Kidney epithelial cell (primary cell): ENCODE results near the gene ADGRV1. TPM values are rescaled to one million over a fixed set of nuclear protein-coding genes. Genes with fewer than 3 reads are reported as not detected.

Experiments used
- DNase-seq: peaks from one replicate; pipeline ENCODE4 v3.0.0-alpha.2; 2010; ENCODE audit warnings: low read depth
- H3K27me3 ChIP-seq: 2 replicates; pipeline ENCODE4 v1.6.0; 2011; ENCODE audit warnings: low read length; ENCODE audit not compliant: control insufficient read depth, insufficient read depth
- H3K36me3 ChIP-seq: 2 replicates; pipeline ENCODE4 v1.5.1; 2011; ENCODE audit warnings: low read length; ENCODE audit not compliant: control insufficient read depth, insufficient read depth
- H3K4me3 ChIP-seq: 2 replicates; pipeline ENCODE4 v1.5.1; 2011; ENCODE audit warnings: low read depth, mild to moderate bottlenecking, control low read depth, low read length
- total RNA-seq: library from RNA; depleted of rRNA; stranded (reverse); fragments of >200 nt; gene quantifications from 2 replicates; pipeline ENCODE4 v1.2.3, GENCODE V29; 2015
- TF ChIP-seq, protein P1 (sequence below): IDR thresholded peaks from 2 replicates; pipeline ENCODE4 v1.5.1; 2011; ENCODE audit warnings: mild to moderate bottlenecking, moderate library complexity, low read length, control low read depth, inconsistent platforms; ENCODE audit not compliant: insufficient read depth, poor library complexity, severe bottlenecking

ADGRV1 gene
- total RNA-seq, 1 donor from 2014 or later: 3.5 TPM

DNA sequence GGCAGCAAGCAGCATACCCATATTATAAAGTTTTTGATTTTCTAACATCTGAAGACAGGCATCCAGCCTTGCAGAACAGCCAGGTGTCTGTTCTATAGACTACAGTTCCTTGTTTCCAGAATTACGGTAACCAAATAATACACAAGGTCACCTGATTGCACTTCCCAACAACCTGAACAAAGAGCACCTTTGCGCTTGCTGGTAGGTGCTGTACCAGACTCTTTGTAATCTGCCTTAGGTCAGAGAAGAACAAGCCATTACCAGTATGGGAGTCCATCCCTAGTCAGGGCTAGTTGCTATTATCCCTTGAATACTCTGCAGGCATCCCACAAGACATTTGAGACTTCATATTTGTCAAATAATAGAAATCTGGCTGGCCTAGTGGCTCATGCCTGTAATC is 568.3 kb downstream of the ADGRV1 start:
- DNase-seq: no peak
- TF ChIP-seq, protein P1, sequence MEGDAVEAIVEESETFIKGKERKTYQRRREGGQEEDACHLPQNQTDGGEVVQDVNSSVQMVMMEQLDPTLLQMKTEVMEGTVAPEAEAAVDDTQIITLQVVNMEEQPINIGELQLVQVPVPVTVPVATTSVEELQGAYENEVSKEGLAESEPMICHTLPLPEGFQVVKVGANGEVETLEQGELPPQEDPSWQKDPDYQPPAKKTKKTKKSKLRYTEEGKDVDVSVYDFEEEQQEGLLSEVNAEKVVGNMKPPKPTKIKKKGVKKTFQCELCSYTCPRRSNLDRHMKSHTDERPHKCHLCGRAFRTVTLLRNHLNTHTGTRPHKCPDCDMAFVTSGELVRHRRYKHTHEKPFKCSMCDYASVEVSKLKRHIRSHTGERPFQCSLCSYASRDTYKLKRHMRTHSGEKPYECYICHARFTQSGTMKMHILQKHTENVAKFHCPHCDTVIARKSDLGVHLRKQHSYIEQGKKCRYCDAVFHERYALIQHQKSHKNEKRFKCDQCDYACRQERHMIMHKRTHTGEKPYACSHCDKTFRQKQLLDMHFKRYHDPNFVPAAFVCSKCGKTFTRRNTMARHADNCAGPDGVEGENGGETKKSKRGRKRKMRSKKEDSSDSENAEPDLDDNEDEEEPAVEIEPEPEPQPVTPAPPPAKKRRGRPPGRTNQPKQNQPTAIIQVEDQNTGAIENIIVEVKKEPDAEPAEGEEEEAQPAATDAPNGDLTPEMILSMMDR: no peak
- H3K4me3 ChIP-seq: no peak overlapping the region
- H3K36me3 ChIP-seq: no peaks in the 10 kb centered on the region
- H3K27me3 ChIP-seq: no peaks in the 10 kb centered on the region

DNA sequence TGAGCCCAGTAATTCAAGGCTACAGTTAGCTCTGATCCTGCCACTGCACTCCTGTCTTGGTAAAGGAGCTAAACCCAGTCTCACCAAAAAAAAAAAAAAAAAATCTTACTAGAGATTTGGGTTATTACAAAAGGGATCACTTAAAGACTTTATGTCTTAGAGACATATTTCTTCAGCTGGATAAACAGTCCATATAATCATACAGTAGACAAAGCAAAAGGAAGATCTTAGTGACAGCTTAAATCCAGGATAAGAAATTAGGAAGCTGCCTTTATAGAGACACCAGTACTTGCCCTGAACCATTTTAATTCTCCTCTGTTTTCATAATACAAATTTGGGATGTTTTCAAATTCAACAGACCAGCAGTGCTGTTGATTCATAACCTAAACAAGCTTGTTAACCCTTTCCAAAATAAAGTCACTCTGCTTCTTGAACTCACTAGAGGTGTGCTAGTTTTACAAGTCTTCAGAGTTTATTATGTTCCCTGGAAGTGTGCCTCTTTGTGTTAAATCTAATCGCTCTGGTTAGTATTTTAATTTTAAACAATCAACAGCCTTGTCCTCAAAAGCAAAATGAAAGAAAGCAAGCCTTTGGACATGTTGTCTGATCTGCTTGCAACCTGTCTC is 569.0 kb downstream of the ADGRV1 start:
- TF ChIP-seq, protein P1: no peak
- Histone ChIP-seq H3K4me3 (no peak overlapping the region), H3K27me3 (no peaks in the 10 kb centered on the region), H3K36me3 (no peaks in the 10 kb centered on the region)
- no peak for DNase-seq

DNA sequence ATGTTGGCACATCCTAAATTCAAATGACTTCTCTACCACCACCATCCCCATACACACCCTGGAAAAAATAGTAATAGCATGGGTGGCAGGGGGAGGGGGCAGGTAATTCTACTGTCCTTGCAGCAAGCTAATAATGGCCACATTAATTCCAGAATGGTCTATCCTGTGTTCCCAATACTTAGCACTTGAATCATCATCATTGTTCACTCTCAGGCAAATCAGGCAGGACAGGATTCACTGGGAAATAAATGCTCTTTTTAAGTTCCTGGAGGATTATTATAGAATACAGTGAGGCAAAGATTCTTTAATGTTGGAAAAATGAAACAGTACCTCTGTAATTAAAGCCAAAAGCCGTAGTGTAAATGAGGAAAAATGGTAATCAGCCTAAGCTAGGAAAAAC is 570.0 kb downstream of the ADGRV1 start:
- no peaks in the 10 kb centered on the region for H3K36me3 ChIP-seq
- TF ChIP-seq, protein P1: no peak
- no peak for DNase-seq
- no peak overlapping the region for H3K4me3 ChIP-seq
- H3K27me3 ChIP-seq: no peaks in the 10 kb centered on the region

DNA sequence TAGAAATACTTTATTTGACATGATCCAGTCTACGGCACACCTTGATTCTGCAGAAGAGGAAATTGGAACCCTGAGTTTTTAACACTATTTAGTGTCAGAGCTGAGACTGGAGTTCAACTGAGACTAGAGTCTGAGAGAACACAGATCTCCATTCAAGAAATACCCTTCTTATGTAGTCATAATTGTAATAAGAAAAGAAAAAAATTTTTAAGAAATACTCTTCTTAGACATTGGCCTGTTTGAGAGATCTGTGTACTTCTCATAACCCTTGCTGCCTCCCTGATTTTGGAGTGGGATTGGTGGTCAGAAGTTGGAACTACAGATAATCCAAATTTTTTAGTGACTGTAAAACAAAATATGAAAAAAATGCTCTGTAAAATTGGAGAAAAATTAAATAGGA is 571.2 kb downstream of the ADGRV1 start:
- Histone ChIP-seq H3K36me3 (no peaks in the 10 kb centered on the region), H3K27me3 (no peaks in the 10 kb centered on the region), H3K4me3 (no peak overlapping the region)
- DNase-seq: no peak
- TF ChIP-seq, protein P1: no peak

DNA sequence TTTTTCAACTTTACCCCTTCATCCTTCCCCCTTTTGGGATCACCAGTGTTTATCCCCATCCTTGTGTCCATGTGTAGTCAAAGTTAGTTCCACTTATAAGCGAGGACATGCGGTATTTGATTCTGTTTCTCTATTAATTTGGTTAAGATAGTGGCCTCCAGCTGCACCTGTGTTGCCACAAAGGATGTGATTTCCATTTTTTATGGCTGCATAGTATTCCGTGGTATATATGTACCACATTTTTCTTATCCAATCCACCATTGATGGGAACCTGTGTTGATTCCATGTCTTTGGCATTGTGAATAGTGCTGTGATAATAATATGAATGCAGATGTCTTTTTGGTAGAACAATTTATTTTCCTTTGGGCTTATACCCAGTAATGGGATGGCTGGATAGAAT is 572.2 kb downstream of the ADGRV1 start:
- no peaks in the 10 kb centered on the region for H3K27me3 ChIP-seq
- TF ChIP-seq, protein P1: no peak
- DNase-seq: no peak
- H3K4me3 ChIP-seq: no peak overlapping the region
- H3K36me3 ChIP-seq: no peaks in the 10 kb centered on the region

DNA sequence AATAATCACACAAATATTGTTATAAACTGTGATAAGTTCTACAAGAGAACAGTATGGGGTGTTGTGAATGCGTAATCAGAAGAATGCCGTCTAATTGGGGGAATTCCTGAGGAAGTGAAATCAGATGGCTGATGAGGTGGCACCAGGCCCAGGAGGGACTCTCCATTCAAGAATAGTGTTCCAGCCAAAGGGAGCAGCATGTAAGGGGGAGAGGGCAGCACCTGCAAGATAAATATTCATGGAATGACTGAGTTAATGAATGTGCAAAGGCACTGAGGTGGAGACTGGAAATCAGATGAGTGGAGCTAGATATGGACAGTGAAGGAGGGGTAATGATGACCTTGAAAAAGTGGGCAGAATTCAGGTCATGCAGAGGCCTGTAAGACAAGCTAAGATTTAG is 574.0 kb downstream of the ADGRV1 start:
- Histone ChIP-seq H3K36me3 (no peaks in the 10 kb centered on the region), H3K4me3 (no peak overlapping the region), H3K27me3 (no peaks in the 10 kb centered on the region)
- TF ChIP-seq, protein P1: no peak
- DNase-seq: no peak
